IMR-90 (cell line): Measurements from ENCODE around the gene PYDC1. TPM values are rescaled to one million over a fixed set of nuclear protein-coding genes. Genes with fewer than 3 reads are reported as not detected.

Experiments used
- ATAC-seq: fragments of 200-7000 bp; cut with Tn5 transposase; 2 replicates; pipeline ENCODE4 v1.9.1; 2020; ENCODE audit warnings: low read depth, mild to moderate bottlenecking, moderate library complexity
- BruUV-seq: library from RNA; stranded (reverse); fragments of 400-500 nt; replicated peaks from 2 replicates; lab custom pipeline; 2021; lab: Mats Ljungman, UMichigan
- CTCF ChIA-PET: fragments of 300-600 bp; formaldehyde crosslinking; extraction: SDS; loops from one replicate; lab custom pipeline; 2021; ENCODE audit warnings: antibody characterized with exemption; lab: Yijun Ruan, JAX
- POLR2A ChIA-PET: fragments of 300-600 bp; sonication (Branson Sonifier 250); formaldehyde crosslinking; loops from one replicate; lab custom pipeline; 2022; ENCODE audit warnings: antibody characterized with exemption; ENCODE audit not compliant: unreplicated experiment; lab: Charles Lee
- DNase-seq: peaks from one replicate; pipeline ENCODE4 v3.0.0; 2013
- H2AFZ ChIP-seq: replicated peaks from 2 replicates; pipeline ENCODE3; 2013; ENCODE audit warnings: low read length, mild to moderate bottlenecking; ENCODE audit not compliant: poor library complexity
- H2AK5ac ChIP-seq: 2 replicates; pipeline ENCODE4 v1.6.1; 2013; ENCODE audit warnings: low read depth, low read length, inconsistent platforms
- H2AK9ac ChIP-seq: replicated peaks from 2 replicates; pipeline ENCODE3; 2013; ENCODE audit warnings: mild to moderate bottlenecking, low read depth, low read length, moderate library complexity; ENCODE audit not compliant: poor library complexity
- H2BK120ac ChIP-seq: 2 replicates; pipeline ENCODE4 v1.6.1; 2013; ENCODE audit warnings: low read depth, low read length, inconsistent platforms
- H2BK15ac ChIP-seq: 3 replicates; pipeline ENCODE4 v1.6.1; 2013; ENCODE audit warnings: low read depth, low read length, inconsistent platforms
- H2BK20ac ChIP-seq: 2 replicates; pipeline ENCODE4 v1.6.1; 2013; ENCODE audit warnings: low read depth, mild to moderate bottlenecking, inconsistent platforms, low read length, moderate library complexity
- H2BK5ac ChIP-seq: 2 replicates; pipeline ENCODE4 v1.6.1; 2013; ENCODE audit warnings: mild to moderate bottlenecking, low read depth, low read length, inconsistent platforms; ENCODE audit not compliant: poor library complexity, severe bottlenecking
- H3K14ac ChIP-seq: replicated peaks from 2 replicates; pipeline ENCODE4 v1.6.1; 2013; ENCODE audit warnings: low read depth, low read length, inconsistent platforms
- H3K18ac ChIP-seq: 2 replicates; pipeline ENCODE4 v1.6.1; 2013; ENCODE audit warnings: low read depth, low read length, control low read depth
- H3K23ac ChIP-seq: 2 replicates; pipeline ENCODE4 v1.6.1; 2013; ENCODE audit warnings: low read depth, low read length, inconsistent platforms
- H3K27ac ChIP-seq: 2 replicates; pipeline ENCODE4 v1.5.1; 2013; ENCODE audit warnings: mild to moderate bottlenecking, control low read depth, low read length; ENCODE audit not compliant: insufficient read depth
- H3K27me3 ChIP-seq: 2 replicates; pipeline ENCODE4 v1.6.1; 2013; ENCODE audit warnings: low read length; ENCODE audit not compliant: control insufficient read depth, insufficient read depth
- H3K36me3 ChIP-seq: 2 replicates; pipeline ENCODE4 v1.6.1; 2013; ENCODE audit warnings: low read length, mixed read lengths; ENCODE audit not compliant: control insufficient read depth, insufficient read depth
- H3K4ac ChIP-seq: 2 replicates; pipeline ENCODE4 v1.6.1; 2013; ENCODE audit warnings: low read depth, low read length, inconsistent platforms
- H3K4me1 ChIP-seq: 2 replicates; pipeline ENCODE4 v1.6.1; 2013; ENCODE audit warnings: low read length, mixed read lengths; ENCODE audit not compliant: control insufficient read depth, insufficient read depth
- H3K4me2 ChIP-seq: 2 replicates; pipeline ENCODE4 v1.6.1; 2013; ENCODE audit warnings: low read depth, mild to moderate bottlenecking, control low read depth, low read length, moderate library complexity
- H3K4me3 ChIP-seq: 2 replicates; pipeline ENCODE4 v1.5.1; 2013; ENCODE audit warnings: low read depth, mild to moderate bottlenecking, control low read depth, low read length, moderate library complexity; ENCODE audit not compliant: insufficient read depth
- H3K56ac ChIP-seq: 2 replicates; pipeline ENCODE4 v1.6.1; 2013; ENCODE audit warnings: low read length, inconsistent platforms; ENCODE audit not compliant: insufficient read depth; ENCODE audit errors: extremely low read depth
- H3K79me1 ChIP-seq, 2 experiments: 2 replicates each; pipeline ENCODE4 v1.6.1; 2013; ENCODE audit warnings: low read length in 2 of 2, inconsistent platforms in 1 of 2, low read depth in 1 of 2
- H3K9ac ChIP-seq: 2 replicates; pipeline ENCODE4 v1.6.1; 2013; ENCODE audit warnings: low read depth, low read length, control low read depth
- H3K9me1 ChIP-seq: 2 replicates; pipeline ENCODE4 v1.6.1; 2013; ENCODE audit warnings: low read length, inconsistent platforms; ENCODE audit not compliant: insufficient read depth
- H3K9me3 ChIP-seq: 2 replicates; pipeline ENCODE4 v1.6.1; 2013; ENCODE audit warnings: low read length; ENCODE audit not compliant: control insufficient read depth, insufficient read depth
- H4K20me1 ChIP-seq: 2 replicates; pipeline ENCODE4 v1.6.1; 2013; ENCODE audit warnings: low read length, inconsistent platforms; ENCODE audit not compliant: insufficient read depth
- H4K5ac ChIP-seq: 2 replicates; pipeline ENCODE4 v1.6.1; 2013; ENCODE audit warnings: mild to moderate bottlenecking, low read depth, low read length, control low read depth
- H4K8ac ChIP-seq, 2 experiments: 2 replicates each; pipeline ENCODE4 v1.6.1; 2013; ENCODE audit warnings: low read depth in 2 of 2, low read length in 2 of 2, control low read depth in 1 of 2, inconsistent platforms in 1 of 2
- H4K91ac ChIP-seq: 2 replicates; pipeline ENCODE4 v1.6.1; 2013; ENCODE audit warnings: low read depth, low read length, inconsistent platforms; ENCODE audit not compliant: insufficient read depth
- CHD1 ChIP-seq: IDR thresholded peaks from 2 replicates; pipeline ENCODE4 v1.6.1; 2012; ENCODE audit warnings: low read depth, low read length, improper control_type of control experiment
- ELK1 ChIP-seq: fragments of 150-350 bp; IDR thresholded peaks from 2 replicates; pipeline ENCODE4 v1.6.1; 2016; ENCODE audit warnings: low read depth, mild to moderate bottlenecking, low read length, moderate library complexity, borderline replicate concordance
- MAFK ChIP-seq: IDR thresholded peaks from 2 replicates; pipeline ENCODE4 v1.6.1; 2012; ENCODE audit warnings: low read depth, low read length, improper control_type of control experiment
- MAZ ChIP-seq: IDR thresholded peaks from 2 replicates; pipeline ENCODE4 v1.6.1; 2012; ENCODE audit warnings: low read depth, mild to moderate bottlenecking, low read length, improper control_type of control experiment, moderate library complexity, borderline replicate concordance
- MXI1 ChIP-seq: IDR thresholded peaks from 2 replicates; pipeline ENCODE4 v1.6.1; 2012; ENCODE audit warnings: low read depth, mild to moderate bottlenecking, low read length, moderate library complexity, borderline replicate concordance
- NFE2L2 ChIP-seq: fragments of 150-350 bp; IDR thresholded peaks from 2 replicates; pipeline ENCODE4 v1.6.1; 2016; ENCODE audit warnings: low read depth, mild to moderate bottlenecking, low read length
- RAD21 ChIP-seq: IDR thresholded peaks from 2 replicates; pipeline ENCODE4 v1.6.1; 2012; ENCODE audit warnings: low read length, improper control_type of control experiment
- RCOR1 ChIP-seq: IDR thresholded peaks from 2 replicates; pipeline ENCODE4 v1.6.1; 2012; ENCODE audit warnings: mild to moderate bottlenecking, low read length, improper control_type of control experiment; ENCODE audit not compliant: insufficient replicate concordance
- RFX5 ChIP-seq: IDR thresholded peaks from 2 replicates; pipeline ENCODE4 v1.8.0; 2012; ENCODE audit warnings: low read depth, mild to moderate bottlenecking, low read length, moderate library complexity
- USF2 ChIP-seq: fragments of 150-350 bp; IDR thresholded peaks from 2 replicates; pipeline ENCODE4 v1.6.1; 2017; ENCODE audit warnings: mild to moderate bottlenecking, antibody characterized with exemption, low read length, low read depth
- WGBS, 2 experiments: methylation state at CpG; one replicate each; pipeline versions ENCODE4 v1.1.5 to v1.1.7; 2013; ENCODE audit warnings: missing lambda C conversion rate in 2 of 2; ENCODE audit not compliant: insufficient read length in 1 of 2; ENCODE audit errors: extremely low coverage in 2 of 2; 5-methylcytosine and 5-hydroxymethylcytosine counted together
- dilution Hi-C: fragments of 300-500 bp; cut with HindIII; formaldehyde crosslinking; loops from one replicate; pipeline ENCODE4 v1.14.3; 2018; ENCODE audit warnings: low sequenced_read_pairs; ENCODE audit not compliant: unreplicated experiment
- in situ Hi-C: fragments of 300-500 bp; cut with MboI; formaldehyde crosslinking; loops from 3 replicates; pipeline ENCODE4 v1.14.3; 2019; ENCODE audit warnings: low sequenced_read_pairs, inconsistent platforms, mixed read lengths
- intact Hi-C: fragments of 100-400 bp; cut with micrococcal nuclease; formaldehyde crosslinking; loops from 2 replicates; pipeline ENCODE4 v1.10.0; 2022
- polyA plus RNA-seq, 3 experiments: library from polyadenylated mRNA; depleted of rRNA; stranded (reverse); fragments of >200 nt; gene quantifications; 2 replicates each; pipeline ENCODE4 v1.2.3, GENCODE V29; 2012; ENCODE audit warnings: low replicate concordance in 1 of 3
- total RNA-seq: library from RNA; depleted of rRNA; stranded (reverse); fragments of >200 nt; gene quantifications from 2 replicates; pipeline ENCODE4 v1.2.3, GENCODE V29; 2012

The PYDC1 gene
- total and polyA plus RNA-seq, 2 of the 4 experiments (the other 2 are of a cell fraction), result not detected

- no peak for TF ChIP-seq USF2
Observed at GRCh38 chr16:31213877-31214707, 2.8 kb downstream of the PYDC1 start, which contains the start of gene TRIM72 (continued).

- DNase-seq, result no peak
- ATAC-seq, result no peak
- H3K9me3 ChIP-seq, result no peaks in the 10 kb centered on the region
- H3K27ac ChIP-seq, result no peak overlapping the region
- BruUV-seq, result no TSS peak
- no peak overlapping the region for H2BK120ac ChIP-seq
- H2AFZ ChIP-seq, result no peak overlapping the region
- in situ Hi-C loops, result no loop called here
- H4K8ac ChIP-seq, result no peak overlapping the region
- H4K20me1 ChIP-seq, result no peaks in the 10 kb centered on the region; the same call in 1 of the 2 replicates
- WGBS, 2 experiments, result no CpG with 5 or more reads among the region's 1 CpG
- no peaks in the 10 kb centered on the region for H3K79me1 ChIP-seq
- H3K4me1 ChIP-seq, result peaks cover 4% of the 10 kb centered on the region; the same call in 1 of the 2 replicates
- no peak overlapping the region for H3K18ac ChIP-seq
- no peak overlapping the region for H2AK9ac ChIP-seq
- POLR2A ChIA-PET, result interaction anchor here (1.2 kb wide), 1 partner anchor 11 kb away, joined by 3 read pairs; the partner anchor contains the start of gene PYCARD
- dilution Hi-C loops, result no loop called here
- H3K27me3 ChIP-seq, result peaks cover 59% of the 10 kb centered on the region
- no peak overlapping the region for H4K91ac ChIP-seq
- intact Hi-C loops, result loop anchor here (10.0 kb wide), 1 partner anchor 481 kb away; no protein-coding TSS in a partner anchor
- no peak overlapping the region for H3K56ac ChIP-seq
- no peak overlapping the region for H3K4me3 ChIP-seq
- no peak overlapping the region for H2BK20ac ChIP-seq
- no peak overlapping the region for H2BK15ac ChIP-seq
- H4K5ac ChIP-seq, result no peak overlapping the region
- H3K14ac ChIP-seq, result no peak overlapping the region
- H3K36me3 ChIP-seq, result no peaks in the 10 kb centered on the region
- H2AK5ac ChIP-seq, result no peak overlapping the region
- no peak overlapping the region for H3K4ac ChIP-seq
- no peaks in the 10 kb centered on the region for H3K9me1 ChIP-seq
- no peak overlapping the region for H3K9ac ChIP-seq
- H2BK5ac ChIP-seq, result no peak overlapping the region
- no peak overlapping the region for H3K23ac ChIP-seq
- CTCF ChIA-PET, result no interaction called here
- no peak overlapping the region for H3K4me2 ChIP-seq
- TF ChIP-seq MXI1 (no peak), USF2 (no peak), MAZ (no peak), CHD1 (no peak), RAD21 (no peak), RFX5 (no peak), RCOR1 (no peak), NFE2L2 (no peak), MAFK (no peak), ELK1 (no peak)
Observed at GRCh38 chr16:31213342-31213741, 3.6 kb downstream of the PYDC1 start.
